ENCODE results near the gene DLGAP1.

- TF ChIP-seq CREB1 (IDR thresholded peaks at IDR 0.05; ENCODE audit: low read depth) = no peak
- TF ChIP-seq CTCF (IDR thresholded peaks at IDR 0.05 in 2 of 3, conservative IDR thresholded peaks at IDR 0.05 in 1 of 3; ENCODE audit: control insufficient read depth in 2 of 3, extremely low read depth in 1 of 3, insufficient read depth in 1 of 3, low read depth in 3 of 3, low read length in 3 of 3) = no peak
- no peak for TF ChIP-seq TAF1 (IDR thresholded peaks at IDR 0.05; ENCODE audit: borderline replicate concordance, low read depth, low read length)
- TF ChIP-seq MXI1 (IDR thresholded peaks at IDR 0.05; ENCODE audit: low read depth, low read length) = no peak
Observed at GRCh38 chr18:4231260-4231659, 223.8 kb downstream of the DLGAP1 start.
